ENCODE data around the gene LDLRAP1.

- TF ChIP-seq CTCF (IDR thresholded peaks at IDR 0.05), result no peak
- no peak for TF ChIP-seq POLR2A (IDR thresholded peaks at IDR 0.05)
Observed at GRCh38 chr1:25556132-25556670, 12.8 kb downstream of the LDLRAP1 start.

Measured in heart left ventricle (tissue), 13 donors.